ENCODE measurements around the gene HLCS.

DNA sequence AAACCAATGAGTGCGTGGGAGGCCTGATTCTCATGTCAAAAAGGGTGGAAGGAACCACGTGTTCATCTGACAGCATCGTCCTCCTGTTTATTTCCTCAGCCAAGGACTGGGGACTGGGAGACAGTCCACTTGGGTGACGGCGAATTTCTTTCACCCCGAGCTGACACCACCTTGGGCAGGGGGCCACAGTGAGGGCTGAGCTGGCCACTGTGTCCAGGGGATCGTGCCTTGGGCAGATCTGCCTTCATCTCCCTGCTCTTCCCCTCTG is 145.5 kb downstream of the HLCS start:
- TF ChIP-seq, protein P1, sequence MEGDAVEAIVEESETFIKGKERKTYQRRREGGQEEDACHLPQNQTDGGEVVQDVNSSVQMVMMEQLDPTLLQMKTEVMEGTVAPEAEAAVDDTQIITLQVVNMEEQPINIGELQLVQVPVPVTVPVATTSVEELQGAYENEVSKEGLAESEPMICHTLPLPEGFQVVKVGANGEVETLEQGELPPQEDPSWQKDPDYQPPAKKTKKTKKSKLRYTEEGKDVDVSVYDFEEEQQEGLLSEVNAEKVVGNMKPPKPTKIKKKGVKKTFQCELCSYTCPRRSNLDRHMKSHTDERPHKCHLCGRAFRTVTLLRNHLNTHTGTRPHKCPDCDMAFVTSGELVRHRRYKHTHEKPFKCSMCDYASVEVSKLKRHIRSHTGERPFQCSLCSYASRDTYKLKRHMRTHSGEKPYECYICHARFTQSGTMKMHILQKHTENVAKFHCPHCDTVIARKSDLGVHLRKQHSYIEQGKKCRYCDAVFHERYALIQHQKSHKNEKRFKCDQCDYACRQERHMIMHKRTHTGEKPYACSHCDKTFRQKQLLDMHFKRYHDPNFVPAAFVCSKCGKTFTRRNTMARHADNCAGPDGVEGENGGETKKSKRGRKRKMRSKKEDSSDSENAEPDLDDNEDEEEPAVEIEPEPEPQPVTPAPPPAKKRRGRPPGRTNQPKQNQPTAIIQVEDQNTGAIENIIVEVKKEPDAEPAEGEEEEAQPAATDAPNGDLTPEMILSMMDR (IDR thresholded peaks at IDR 0.05 in 2 of 3, conservative IDR thresholded peaks at IDR 0.05 in 1 of 3; ENCODE audit: control insufficient read depth in 2 of 3, extremely low read depth in 1 of 3, insufficient read depth in 1 of 3, low read depth in 3 of 3, low read length in 3 of 3) = no peak
- TF ChIP-seq SUZ12 (IDR thresholded peaks at IDR 0.05; ENCODE audit: unreplicated experiment) (no peak), RAD21 (IDR thresholded peaks at IDR 0.05; ENCODE audit: insufficient read depth, low read depth, low read length) (no peak), CHD2 (IDR thresholded peaks at IDR 0.05; ENCODE audit: borderline replicate concordance, low read depth, low read length) (no peak), ZSCAN29 (IDR thresholded peaks at IDR 0.05) (no peak), FOS (IDR thresholded peaks at IDR 0.05; ENCODE audit: borderline replicate concordance, extremely low read depth, insufficient read length) (no peak), SP1 (IDR thresholded peaks at IDR 0.05; ENCODE audit: low read depth, low read length) (no peak), EZH2 (IDR thresholded peaks at IDR 0.05; ENCODE audit: borderline replicate concordance, control insufficient read depth, low read depth, low read length) (no peak), POLR2A (IDR thresholded peaks at IDR 0.05; ENCODE audit: low read depth, low read length) (no peak)

Measured in GM12878 (cell line).